NK-92 (cell line): ENCODE measurements around the gene FAM3A.

Experiments used
- DNase-seq: peaks from one replicate; lab custom pipeline; 2025; ENCODE audit not compliant: unreplicated experiment; lab: John Stamatoyannopoulos, UW

Gene FAM3A

DNA sequence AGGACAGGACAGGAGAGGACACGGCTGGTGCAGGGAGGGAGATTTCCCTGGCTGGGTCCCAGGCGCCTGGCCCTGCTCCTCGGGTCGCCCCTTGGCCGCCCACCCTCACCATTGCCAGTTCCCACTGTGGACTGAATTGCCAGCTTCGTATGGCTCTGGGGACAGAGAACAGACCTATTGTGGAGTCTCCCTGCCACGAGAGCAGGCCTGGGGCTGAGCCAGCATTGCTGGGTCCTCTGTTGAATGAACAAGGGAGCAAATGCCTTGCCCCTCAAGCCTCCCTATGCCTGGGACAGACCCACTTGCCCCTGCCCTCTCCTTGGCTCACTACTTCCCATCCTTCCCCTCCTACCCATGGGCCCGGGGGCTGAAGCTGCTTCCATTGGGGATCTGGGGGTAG, 53.6 kb downstream of the FAM3A start:
- DNase-seq: no peak

DNA sequence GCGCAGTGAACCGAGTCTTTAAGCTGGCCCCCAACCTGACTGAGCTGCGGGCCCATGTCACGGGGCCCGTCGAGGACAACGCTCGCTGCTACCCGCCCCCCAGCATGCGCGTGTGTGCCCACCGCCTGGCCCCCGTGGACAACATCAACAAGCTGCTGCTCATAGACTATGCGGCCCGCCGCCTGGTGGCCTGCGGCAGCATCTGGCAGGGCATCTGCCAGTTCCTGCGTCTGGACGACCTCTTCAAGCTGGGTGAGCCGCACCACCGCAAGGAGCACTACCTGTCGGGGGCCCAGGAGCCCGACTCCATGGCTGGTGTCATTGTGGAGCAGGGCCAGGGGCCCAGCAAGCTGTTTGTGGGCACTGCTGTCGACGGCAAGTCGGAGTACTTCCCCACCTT, 55.7 kb downstream of the FAM3A start:
- no peak for DNase-seq

DNA sequence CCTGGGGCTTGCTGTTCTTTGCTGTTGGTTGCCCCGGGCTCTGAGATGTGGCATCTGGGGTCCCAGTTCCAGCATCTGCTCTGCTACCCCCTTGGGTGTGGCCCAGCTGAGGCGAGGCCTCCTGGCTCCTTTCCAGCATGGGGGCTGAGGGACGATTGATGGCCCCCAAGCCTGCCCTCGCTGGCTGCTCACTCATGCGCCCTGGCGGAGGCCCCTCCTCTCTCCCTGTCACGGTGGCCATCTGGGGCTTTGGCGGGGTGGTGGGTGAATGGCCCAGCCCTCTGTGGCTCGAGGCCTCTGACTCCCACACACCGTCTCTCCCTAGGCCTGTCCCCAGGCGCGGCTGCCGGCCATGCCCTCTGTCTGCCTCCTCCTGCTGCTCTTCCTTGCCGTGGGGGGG, 56.2 kb downstream of the FAM3A start:
- DNase-seq: no peak

DNA sequence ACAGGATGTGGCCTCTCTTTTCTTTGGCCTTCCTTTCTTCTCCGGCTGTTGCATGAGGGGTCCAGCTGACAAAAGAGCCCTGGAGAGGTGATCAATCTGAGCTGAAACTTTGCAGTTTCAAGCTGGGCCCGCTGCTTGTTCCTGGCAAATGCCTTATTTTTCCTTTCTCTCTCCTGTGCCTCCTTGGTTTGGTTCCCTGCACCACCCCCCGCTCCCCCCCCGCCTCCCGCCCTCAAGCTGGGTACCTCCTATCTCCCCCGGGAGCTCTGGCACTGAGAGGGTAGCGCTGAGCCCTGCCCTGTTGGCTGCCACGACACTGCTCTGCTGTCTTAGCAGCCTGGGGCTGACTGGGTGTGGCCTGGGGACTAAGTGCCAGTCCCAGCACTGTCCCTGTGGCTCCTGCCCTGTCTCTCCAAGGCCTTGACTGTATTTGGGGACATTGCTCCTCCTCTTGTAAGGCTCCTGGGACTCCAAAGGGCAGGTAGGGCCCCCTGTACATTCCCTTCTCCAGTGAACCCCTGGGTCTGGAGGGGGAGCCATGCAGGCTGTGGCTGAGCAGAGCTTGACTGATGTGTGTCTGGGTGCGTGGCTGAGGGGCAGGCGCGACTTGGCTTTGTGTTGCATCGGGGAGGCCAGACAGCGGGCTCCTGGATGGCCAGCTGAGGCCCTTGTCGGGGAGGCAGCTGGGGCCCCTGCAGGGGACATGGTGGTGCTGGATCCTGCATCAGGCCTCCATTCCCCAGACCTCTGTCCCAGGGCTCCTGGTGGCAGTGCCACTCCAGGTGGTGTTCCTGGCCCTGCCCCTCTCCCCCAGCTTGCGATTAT, 56.9 kb downstream of the FAM3A start:
- DNase-seq: no peak

DNA sequence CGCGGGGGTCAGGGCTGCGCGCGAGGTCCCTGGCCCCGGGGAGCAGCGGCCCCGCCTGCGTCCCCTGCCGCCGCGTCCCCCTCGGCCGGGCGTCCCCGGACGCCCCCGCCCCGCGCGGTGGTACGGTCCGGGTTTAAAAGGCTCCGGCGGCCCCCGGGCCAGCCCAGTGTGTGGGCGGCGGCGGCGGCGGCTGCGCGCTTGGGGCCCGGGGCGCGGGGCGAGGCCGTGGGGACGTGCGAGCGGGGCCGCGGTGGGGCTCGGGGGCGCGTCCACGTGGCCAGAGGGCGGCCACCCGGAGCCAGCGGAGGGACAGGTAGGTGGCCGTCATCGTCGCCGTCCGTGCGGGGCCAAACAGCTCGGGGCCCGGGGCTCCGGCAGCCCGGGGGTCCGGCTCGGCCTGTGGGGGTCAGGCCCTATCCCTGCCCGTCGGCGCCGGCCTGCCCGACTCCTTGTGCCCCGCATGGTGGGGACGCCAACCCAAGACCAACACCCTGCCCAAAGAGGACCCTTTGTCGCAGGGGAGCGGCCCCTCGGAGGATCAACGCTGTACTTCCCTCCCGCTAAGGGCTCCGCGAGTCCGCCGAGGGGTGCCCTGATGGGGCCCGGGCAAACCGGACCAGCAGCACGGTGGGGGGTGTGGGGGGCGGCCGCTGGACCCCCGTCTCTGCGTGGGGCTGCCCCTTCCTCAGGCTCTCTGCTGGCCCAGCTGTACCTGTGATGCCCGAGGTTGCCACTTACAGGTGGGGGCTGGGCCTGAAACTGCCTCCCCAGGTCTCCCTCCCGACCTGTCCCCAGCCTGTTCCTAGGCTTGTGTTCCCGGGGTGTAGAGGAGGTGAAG, 57.7 kb downstream of the FAM3A start, which contains the start of gene PLXNA3:
Gene PLXNA3 (plus strand): TSS at position 166 of the 838 bp plus-strand sequence. CDS start 1,903 bp downstream, outside the sequence.
- DNase-seq: no peak

DNA sequence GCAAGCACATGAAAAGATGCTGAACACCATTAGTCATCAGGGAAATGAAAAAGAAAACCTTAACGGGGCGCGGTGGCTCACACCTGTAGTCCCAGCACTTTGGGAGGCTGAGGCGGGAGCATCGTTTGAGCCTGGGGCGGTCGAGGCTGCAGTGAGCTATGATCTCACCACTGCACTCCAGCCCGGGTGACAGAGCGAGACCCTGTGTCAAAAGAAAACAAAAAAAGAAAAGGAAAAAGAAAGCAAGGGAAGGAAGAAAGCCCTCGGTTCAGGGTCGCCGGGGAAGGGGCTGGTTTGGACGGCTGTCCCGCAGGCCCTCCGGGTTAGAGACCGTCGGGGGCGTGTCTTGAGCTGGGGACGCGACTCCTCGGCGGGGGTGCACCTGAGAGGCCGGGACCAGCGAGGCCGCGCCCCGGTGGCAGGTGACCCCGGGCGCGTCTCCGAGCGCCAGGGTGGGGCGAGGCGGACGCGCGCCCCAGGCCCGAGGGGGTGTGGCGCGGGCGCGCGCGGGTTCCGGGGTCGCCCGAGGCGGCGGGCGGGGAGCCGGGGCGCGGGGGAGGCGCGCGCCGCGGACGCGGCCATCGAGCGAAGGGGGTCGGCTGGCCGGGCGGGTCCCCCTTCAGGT, 58.4 kb downstream of the FAM3A start:
- DNase-seq: no peak
